GM18498 (cell line): ENCODE measurements around the gene SLC45A1.

Experiments used
- ATAC-seq: cut with Tn5 transposase; IDR thresholded peaks from one replicate; pipeline ENCODE4 v1.9.1; 2021; ENCODE audit warnings: mild to moderate bottlenecking, moderate library complexity; ENCODE audit not compliant: unreplicated experiment

Gene SLC45A1

DNA sequence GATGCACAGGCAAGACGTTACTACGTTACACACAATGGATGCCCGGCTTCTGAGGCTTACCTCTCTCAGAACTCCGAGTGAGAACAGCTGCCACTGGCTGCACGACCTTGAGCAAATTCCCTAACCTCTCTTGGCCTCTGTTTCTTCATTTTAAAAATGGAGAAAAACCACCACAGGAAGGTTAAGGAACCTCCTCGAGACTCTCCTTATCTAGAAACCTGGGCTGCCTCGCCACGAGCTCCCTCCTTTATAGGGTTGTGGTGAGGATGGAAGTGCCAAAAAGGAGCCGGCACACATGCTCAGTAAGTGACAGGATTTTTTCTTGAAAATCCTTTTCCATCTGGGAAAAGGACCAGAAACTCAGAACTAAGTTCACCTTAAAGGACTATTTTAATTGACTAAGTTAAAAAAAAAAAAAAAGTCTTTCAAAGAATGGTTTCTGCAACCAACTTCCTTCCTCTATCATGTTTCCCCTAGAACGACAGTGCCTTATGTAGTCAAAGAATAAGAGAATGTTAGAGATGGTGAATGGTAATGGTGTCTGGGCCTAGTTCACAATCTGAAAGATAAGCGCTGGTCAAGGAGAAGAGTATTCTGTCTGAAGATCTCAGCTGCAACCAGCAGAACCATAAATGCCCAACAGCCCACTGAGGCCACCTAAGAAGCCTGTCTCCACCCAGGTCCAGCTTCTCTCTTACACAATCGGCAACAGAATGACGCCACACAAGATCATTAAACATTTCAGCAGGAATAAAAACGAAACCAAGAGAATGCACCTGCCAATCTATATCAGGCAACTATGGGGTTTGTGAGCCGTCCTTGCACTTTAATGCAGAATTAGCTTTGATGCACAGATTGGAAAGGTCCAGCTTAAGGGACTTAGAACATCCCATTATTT, 64.9 kb downstream of the SLC45A1 start:
- ATAC-seq: no peak

GRCh38 chr1:8384088-8384487, 66.2 kb downstream of the SLC45A1 start:
- no peak for ATAC-seq

DNA sequence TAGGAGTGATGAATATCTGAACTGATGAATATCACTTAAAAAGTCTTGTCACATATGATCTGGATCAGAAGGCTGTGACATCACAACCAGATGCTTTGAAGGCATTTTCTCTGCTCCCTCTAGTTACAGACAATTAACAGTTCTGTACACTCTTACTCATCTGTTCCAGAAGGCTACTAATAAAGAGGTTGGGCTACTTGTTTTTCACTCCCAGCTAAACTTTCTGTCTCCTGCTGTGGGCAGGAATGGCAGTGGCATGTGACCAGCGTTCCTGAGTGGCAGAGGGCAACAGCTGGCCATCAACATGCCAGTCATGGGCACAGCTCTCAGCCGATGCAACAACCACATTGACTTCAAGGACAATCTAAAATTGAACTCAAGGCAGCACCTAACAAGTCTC, 66.7 kb downstream of the SLC45A1 start:
- ATAC-seq: no peak

GRCh38 chr1:8386247-8386646, 68.3 kb downstream of the SLC45A1 start:
- no peak for ATAC-seq

DNA sequence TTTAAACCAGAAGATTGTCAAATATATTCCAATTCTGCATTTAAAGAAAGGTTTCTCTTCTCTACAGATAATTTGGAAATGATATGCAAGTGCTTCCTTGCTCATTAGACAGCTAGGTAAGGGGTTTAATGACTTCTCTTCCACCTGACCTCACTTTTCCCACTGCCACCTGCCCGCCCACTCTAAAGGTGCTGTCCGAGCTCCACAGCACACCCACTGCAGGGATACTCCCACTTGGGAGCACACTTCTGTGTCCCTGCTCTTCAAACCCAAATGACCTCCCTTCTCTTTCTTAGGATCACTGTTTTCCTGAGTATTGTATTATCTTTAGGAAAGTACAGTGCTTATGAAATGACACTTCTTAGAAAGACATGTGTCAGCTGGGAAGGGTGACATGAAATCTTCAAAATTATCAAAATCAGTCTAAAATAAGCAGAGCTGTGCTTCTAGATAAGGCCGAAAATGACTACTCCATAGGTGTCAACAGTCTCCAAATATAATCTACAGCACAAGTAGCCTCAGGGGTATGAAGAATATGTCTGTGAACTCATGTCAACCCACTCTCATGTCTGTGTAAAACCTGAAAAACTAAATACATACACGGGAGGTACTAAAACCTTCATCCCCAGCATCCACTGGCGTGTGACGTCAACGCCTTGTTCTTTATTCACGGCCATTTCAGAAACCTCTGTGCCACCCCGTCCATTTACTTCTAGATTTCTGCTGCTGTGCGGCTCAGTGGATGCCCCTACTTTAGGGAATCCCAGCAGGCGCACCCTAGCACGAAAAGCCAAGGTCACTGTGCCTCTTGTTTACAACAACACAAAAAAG, 71.0 kb downstream of the SLC45A1 start:
- no peak for ATAC-seq

DNA sequence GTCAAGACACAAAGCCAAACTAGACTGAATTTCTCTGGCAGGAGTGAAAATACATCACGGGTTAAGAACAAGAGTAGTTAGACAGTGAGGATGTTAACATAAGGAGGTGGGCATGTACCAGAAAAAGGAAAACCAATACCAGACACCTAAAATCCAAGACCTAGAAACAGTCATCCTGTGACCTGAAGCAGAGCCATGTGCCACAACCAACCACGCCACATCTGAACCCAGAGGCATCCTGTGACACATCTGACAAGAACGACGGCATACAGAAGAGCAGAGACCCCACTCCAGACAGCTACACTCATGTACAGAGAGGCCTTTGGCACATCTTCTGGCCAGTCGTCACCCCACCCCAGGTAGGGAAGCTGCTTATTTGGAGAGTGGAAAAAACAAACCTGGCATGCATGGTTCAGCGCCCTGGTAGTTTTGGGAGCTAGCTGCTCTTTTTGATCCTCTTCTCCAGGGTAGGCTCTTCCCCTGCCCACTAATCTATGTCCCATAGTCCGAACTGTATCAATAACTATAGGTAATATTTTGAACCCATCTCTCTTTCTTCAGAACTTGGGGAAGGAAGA, 72.1 kb downstream of the SLC45A1 start:
- no peak for ATAC-seq

- ATAC-seq: no peak
Measured at GRCh38 chr1:8390707-8391106, 72.8 kb downstream of the SLC45A1 start.

DNA sequence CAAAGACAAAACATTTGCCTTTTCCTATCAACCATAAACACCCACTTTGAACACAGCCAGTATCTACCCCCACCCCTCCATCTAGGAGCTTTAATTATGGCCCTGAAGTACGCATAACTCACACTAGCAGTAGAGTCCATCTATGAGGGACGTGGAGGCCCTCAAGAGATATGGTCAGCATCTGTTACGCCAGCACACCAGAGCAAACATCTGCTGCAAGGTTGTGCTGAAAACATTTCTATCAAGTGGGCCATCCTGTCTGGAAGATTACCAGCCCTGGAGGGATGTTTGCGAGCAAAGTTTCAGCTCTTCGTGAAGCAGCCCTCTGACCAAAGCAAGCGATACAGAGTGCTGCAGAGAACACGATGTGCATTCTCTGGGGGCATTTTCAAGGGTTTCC, 74.6 kb downstream of the SLC45A1 start:
- no peak for ATAC-seq
